GM18909 (cell line): ENCODE measurements around the gene LIMS2.

Source experiments
- ATAC-seq: cut with Tn5 transposase; IDR thresholded peaks from one replicate; pipeline ENCODE4 v1.9.1; 2021; ENCODE audit warnings: mild to moderate bottlenecking; ENCODE audit not compliant: unreplicated experiment, poor library complexity

The LIMS2 gene

DNA sequence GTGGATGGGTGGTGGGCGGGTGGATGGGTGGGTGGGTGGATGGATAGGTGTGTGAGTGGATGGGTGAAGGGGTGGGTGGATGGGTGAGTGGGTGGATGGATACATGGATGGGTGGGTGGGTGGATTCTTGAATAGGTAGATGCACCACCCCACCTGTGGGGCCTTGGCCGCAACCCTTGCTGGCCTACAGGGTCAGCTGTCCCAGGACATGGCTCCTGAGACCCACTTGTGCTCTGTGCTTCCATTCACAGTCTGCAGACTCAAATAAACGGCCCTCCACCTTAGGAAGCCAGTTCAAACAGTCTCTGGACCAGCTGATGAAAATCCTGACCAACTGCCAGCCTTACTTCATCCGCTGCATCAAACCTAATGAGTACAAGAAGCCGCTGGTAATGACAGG is 85.5 kb downstream of the LIMS2 start:
- no peak for ATAC-seq

DNA sequence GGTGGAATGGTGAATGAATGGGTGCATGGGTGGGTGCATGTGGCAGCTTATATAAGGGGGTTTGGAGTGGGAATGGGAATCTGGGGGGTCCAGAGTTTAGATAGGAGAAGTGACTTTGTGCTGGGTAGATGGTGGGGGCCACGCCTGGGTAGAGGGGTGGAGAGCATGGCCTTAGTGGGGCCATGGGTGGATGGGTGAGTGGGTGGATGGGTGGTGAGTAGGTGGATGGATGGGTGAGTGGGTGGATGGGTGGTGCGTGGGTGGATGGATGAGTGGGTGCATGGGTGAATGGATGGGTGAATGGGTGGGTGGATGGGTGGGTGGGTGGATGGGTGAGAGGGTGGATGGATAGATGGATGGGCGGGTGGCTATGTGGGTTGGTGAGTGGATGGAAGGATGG is 86.0 kb downstream of the LIMS2 start:
- ATAC-seq = no peak
